Germinal center (tissue), 1 donor: Measurements from ENCODE around the gene FHL2.
"Not testable (repeated sequence)": the region's sequence is repeated elsewhere in the genome, so short reads cannot be mapped to it uniquely, and the experiment has no call there.

Experiments
- DNase-seq: peaks from one replicate; pipeline ENCODE4 v3.0.0; 2012; ENCODE audit warnings: mixed read lengths, low spot score

FHL2 gene

GRCh38 chr2:105398336-105399206, at the start of gene FHL2:
Gene FHL2, minus strand, starts transcription at chr2:105399051. Its CDS starts 12,535 bp downstream, at chr2:105386516.
- peak; percentile 67 for DNase-seq

- DNase-seq = no peak
Measured at GRCh38 chr2:105447476-105447875, 48.6 kb upstream of the FHL2 start.

- DNase-seq = no peak
Measured at GRCh38 chr2:105446501-105446900, 47.6 kb upstream of the FHL2 start.

GRCh38 chr2:105445976-105446375, 47.1 kb upstream of the FHL2 start:
- no peak for DNase-seq

GRCh38 chr2:105445498-105445897, 46.6 kb upstream of the FHL2 start:
- no peak for DNase-seq

- DNase-seq = no peak
Measured at GRCh38 chr2:105443617-105444598, 45.1 kb upstream of the FHL2 start.

GRCh38 chr2:105442721-105443120, 43.9 kb upstream of the FHL2 start:
- DNase-seq = no peak

GRCh38 chr2:105442056-105442455, 43.2 kb upstream of the FHL2 start:
- DNase-seq = no peak

GRCh38 chr2:105439141-105439540, 40.3 kb upstream of the FHL2 start:
- DNase-seq = no peak

- no peak for DNase-seq
Measured at GRCh38 chr2:105438104-105438929, 39.5 kb upstream of the FHL2 start.

- DNase-seq = no peak
Measured at GRCh38 chr2:105437708-105438103, 38.9 kb upstream of the FHL2 start.

- no peak for DNase-seq
Measured at GRCh38 chr2:105432749-105433148, 33.9 kb upstream of the FHL2 start.

GRCh38 chr2:105432044-105432399, 33.2 kb upstream of the FHL2 start:
- DNase-seq = no peak

GRCh38 chr2:105431367-105432043, 32.7 kb upstream of the FHL2 start:
- no peak for DNase-seq

- DNase-seq = no peak
Measured at GRCh38 chr2:105428387-105429018, 29.7 kb upstream of the FHL2 start.

- no peak for DNase-seq
Measured at GRCh38 chr2:105427485-105427884, 28.6 kb upstream of the FHL2 start.

GRCh38 chr2:105426626-105427292, 27.9 kb upstream of the FHL2 start:
- DNase-seq = no peak

GRCh38 chr2:105425936-105426625, 27.2 kb upstream of the FHL2 start:
- DNase-seq = no peak

GRCh38 chr2:105424836-105425235, 26.0 kb upstream of the FHL2 start:
- not testable (repeated sequence) for DNase-seq

- no peak for DNase-seq
Measured at GRCh38 chr2:105422801-105423200, 23.9 kb upstream of the FHL2 start.
